Measurements from ENCODE around the gene NOS1.

Gene NOS1

DNA sequence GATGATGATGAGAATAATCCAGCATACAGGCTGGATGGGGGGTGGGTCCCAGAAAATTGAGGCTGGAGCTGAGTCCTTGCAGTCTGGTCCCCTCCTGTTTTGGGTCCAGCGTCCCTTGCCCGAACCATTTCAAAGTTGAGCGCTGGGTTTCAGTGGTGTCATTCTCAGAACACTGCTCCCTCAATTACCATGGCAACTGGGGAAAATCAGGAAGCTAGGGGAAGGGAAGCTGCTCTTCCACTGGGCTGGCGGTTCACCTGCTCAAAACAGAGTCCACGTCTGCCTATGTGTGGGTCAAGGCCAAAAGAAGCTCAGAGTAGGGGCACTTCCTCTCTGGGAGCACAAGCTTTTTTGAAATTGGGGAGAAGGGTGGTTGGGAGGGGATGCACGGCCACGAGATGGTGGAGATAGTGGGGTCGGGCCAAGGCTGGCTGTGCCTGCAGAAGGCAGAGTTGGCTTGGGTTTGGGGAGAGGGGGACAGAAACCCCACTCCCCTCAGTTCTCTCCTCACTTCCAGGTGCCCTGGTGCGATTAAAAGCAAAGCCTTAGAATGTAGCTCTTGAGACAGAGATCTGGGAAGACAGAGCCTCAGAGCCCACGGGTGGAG, 1.7 kb upstream of the NOS1 start (continued):
- TF ChIP-seq CSDC2 (CRISPR knock-in tag; IDR thresholded peaks at IDR 0.05) (no peak), ESRRG (CRISPR knock-in tag; IDR thresholded peaks at IDR 0.05) (no peak)
- TF ChIP-seq, protein P1, sequence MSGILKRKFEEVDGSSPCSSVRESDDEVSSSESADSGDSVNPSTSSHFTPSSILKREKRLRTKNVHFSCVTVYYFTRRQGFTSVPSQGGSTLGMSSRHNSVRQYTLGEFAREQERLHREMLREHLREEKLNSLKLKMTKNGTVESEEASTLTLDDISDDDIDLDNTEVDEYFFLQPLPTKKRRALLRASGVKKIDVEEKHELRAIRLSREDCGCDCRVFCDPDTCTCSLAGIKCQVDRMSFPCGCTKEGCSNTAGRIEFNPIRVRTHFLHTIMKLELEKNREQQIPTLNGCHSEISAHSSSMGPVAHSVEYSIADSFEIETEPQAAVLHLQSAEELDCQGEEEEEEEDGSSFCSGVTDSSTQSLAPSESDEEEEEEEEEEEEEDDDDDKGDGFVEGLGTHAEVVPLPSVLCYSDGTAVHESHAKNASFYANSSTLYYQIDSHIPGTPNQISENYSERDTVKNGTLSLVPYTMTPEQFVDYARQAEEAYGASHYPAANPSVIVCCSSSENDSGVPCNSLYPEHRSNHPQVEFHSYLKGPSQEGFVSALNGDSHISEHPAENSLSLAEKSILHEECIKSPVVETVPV (CRISPR knock-in tag; IDR thresholded peaks at IDR 0.05) = no peak

DNA sequence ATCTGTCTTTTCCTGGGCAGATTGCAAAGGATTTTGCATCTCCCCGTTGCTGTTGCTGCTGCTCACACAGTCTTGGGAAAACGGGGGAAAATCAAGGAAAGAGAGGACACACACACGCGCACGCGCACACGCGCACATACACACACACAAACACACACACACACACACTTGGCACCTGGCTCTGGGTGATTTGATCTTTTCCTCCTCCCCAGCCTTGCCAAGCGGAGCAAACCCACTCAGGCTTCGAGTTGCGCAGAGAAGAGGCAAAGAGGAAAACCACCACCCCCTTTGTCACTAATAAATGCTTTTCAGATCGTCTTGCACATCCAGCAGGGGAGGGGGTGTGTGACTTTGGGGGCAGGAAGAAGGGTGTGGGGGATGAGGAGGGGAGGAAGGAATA, 965 bp upstream of the NOS1 start:
- no peak for TF ChIP-seq ESRRG (CRISPR knock-in tag; IDR thresholded peaks at IDR 0.05)
- TF ChIP-seq, protein P1 (CRISPR knock-in tag; IDR thresholded peaks at IDR 0.05) = no peak
- TF ChIP-seq GLIS3 (CRISPR knock-in tag; IDR thresholded peaks at IDR 0.05) = no peak
- no peak for TF ChIP-seq TOX (CRISPR knock-in tag; IDR thresholded peaks at IDR 0.05; ENCODE audit: borderline replicate concordance)
- no peak for TF ChIP-seq TCF4 (CRISPR knock-in tag; IDR thresholded peaks at IDR 0.05; ENCODE audit: borderline replicate concordance)
- no peak for ATAC-seq

- ATAC-seq = no peak
- TF ChIP-seq PATZ1 (CRISPR knock-in tag; IDR thresholded peaks at IDR 0.05; ENCODE audit: borderline replicate concordance) (no peak), GLIS3 (CRISPR knock-in tag; IDR thresholded peaks at IDR 0.05) (no peak), ZNF70 (CRISPR knock-in tag; IDR thresholded peaks at IDR 0.05) (no peak), PPARA (CRISPR knock-in tag; IDR thresholded peaks at IDR 0.05; ENCODE audit: borderline replicate concordance) (no peak), ESRRG (CRISPR knock-in tag; IDR thresholded peaks at IDR 0.05) (no peak), ZNF565 (CRISPR knock-in tag; conservative IDR thresholded peaks at IDR 0.05; ENCODE audit: low read depth) (no peak), OSR1 (CRISPR knock-in tag; IDR thresholded peaks at IDR 0.05) (no peak), BACH2 (CRISPR knock-in tag; IDR thresholded peaks at IDR 0.05; ENCODE audit: borderline replicate concordance) (no peak), ZNF8 (CRISPR knock-in tag; IDR thresholded peaks at IDR 0.05) (no peak), TSHZ2 (CRISPR knock-in tag; IDR thresholded peaks at IDR 0.05) (no peak), ISL1 (CRISPR knock-in tag; IDR thresholded peaks at IDR 0.05) (no peak), TCF4 (CRISPR knock-in tag; IDR thresholded peaks at IDR 0.05; ENCODE audit: borderline replicate concordance) (no peak), ZFP30 (CRISPR knock-in tag; IDR thresholded peaks at IDR 0.05) (no peak), ARNTL (CRISPR knock-in tag; IDR thresholded peaks at IDR 0.05; ENCODE audit: borderline replicate concordance, low read depth) (no peak), RARB (CRISPR knock-in tag; IDR thresholded peaks at IDR 0.05) (no peak), TOX (CRISPR knock-in tag; IDR thresholded peaks at IDR 0.05; ENCODE audit: borderline replicate concordance) (no peak)
- TF ChIP-seq, protein P2, sequence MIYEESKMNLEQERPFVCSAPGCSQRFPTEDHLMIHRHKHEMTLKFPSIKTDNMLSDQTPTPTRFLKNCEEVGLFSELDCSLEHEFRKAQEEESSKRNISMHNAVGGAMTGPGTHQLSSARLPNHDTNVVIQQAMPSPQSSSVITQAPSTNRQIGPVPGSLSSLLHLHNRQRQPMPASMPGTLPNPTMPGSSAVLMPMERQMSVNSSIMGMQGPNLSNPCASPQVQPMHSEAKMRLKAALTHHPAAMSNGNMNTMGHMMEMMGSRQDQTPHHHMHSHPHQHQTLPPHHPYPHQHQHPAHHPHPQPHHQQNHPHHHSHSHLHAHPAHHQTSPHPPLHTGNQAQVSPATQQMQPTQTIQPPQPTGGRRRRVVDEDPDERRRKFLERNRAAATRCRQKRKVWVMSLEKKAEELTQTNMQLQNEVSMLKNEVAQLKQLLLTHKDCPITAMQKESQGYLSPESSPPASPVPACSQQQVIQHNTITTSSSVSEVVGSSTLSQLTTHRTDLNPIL (CRISPR knock-in tag; IDR thresholded peaks at IDR 0.05; ENCODE audit: low read depth) = no peak
- TF ChIP-seq, protein P1 (CRISPR knock-in tag; IDR thresholded peaks at IDR 0.05) = no peak
- TF ChIP-seq, protein P3, sequence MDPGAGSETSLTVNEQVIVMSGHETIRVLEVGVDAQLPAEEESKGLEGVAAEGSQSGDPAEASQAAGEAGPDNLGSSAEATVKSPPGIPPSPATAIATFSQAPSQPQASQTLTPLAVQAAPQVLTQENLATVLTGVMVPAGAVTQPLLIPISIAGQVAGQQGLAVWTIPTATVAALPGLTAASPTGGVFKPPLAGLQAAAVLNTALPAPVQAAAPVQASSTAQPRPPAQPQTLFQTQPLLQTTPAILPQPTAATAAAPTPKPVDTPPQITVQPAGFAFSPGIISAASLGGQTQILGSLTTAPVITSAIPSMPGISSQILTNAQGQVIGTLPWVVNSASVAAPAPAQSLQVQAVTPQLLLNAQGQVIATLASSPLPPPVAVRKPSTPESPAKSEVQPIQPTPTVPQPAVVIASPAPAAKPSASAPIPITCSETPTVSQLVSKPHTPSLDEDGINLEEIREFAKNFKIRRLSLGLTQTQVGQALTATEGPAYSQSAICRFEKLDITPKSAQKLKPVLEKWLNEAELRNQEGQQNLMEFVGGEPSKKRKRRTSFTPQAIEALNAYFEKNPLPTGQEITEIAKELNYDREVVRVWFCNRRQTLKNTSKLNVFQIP (CRISPR knock-in tag; IDR thresholded peaks at IDR 0.05; ENCODE audit: borderline replicate concordance, low read depth) = no peak
Measured at GRCh38 chr12:117361905-117362304, 479 bp upstream of the NOS1 start.

All from SK-N-SH treated with all-trans-retinoic acid at 6 μM for 48 hours (cell line).